DMS79 (cell line): ENCODE results near the gene TBCE.

Experiments
- DNase-seq: peaks from one replicate; lab custom pipeline; 2025; lab: John Stamatoyannopoulos, UW

TBCE gene

GRCh38 chr1:235410467-235410866 is 43.2 kb downstream of the TBCE start:
- no peak for DNase-seq

GRCh38 chr1:235411489-235412486 is 44.6 kb downstream of the TBCE start:
- DNase-seq, result no peak

- peak; percentile 7 for DNase-seq
Observed at GRCh38 chr1:235415008-235415904, 48.0 kb downstream of the TBCE start.

DNA sequence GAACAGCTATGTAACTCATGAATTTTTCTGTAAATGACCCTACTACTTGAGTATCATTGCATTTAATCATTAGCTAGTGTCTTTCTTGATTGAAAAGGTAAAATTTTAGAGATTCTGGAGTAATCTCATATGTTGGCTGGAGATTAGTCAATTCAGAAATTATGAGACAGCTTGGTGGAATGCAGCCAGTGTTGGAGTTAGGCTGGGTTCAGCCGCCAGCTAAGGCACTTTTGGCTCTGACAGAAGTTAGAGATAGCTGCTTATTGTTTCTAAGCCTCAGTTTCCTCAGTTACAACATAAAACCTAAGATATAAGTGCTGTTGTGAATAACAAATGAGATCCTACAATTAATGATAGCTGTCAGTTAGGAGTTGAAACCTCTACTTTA is 49.4 kb downstream of the TBCE start:
- no peak for DNase-seq

DNA sequence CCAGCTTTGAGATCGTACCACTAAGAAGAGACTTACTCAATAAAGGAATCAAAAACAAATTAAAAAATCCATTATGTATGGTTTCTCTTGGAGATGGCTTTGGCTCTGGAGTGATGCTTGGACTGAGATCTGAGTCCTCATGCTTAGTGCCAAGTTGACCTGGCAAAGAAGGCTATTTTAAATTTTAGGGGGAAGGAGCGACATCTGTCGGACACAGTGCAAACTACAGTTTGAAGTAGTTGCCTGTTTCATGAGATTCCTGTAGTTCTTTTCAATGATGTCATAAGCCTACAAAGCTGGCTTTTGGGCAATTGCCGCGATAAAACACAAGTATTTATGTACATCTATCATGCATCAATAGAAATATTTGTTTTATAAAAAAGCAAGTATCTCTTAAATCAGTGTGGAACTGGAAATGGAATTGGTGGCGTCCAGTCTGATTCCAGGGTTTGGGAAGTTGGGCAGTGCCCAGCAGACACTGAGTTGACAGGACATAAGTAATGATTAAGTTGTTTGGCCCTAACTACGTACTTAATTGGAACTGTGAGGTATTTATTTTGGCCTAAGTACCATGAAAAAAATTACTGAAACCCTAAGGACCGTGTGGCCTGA is 50.0 kb downstream of the TBCE start:
- DNase-seq, result peak; percentile 9

- no peak for DNase-seq
Observed at GRCh38 chr1:235421751-235422150, 54.5 kb downstream of the TBCE start.

GRCh38 chr1:235423214-235423652 is 56.0 kb downstream of the TBCE start:
- DNase-seq, result no peak

- DNase-seq, result peak; percentile 5
Observed at GRCh38 chr1:235424092-235424491, 56.9 kb downstream of the TBCE start.

- DNase-seq, result no peak
Observed at GRCh38 chr1:235425357-235425756, 58.1 kb downstream of the TBCE start.

GRCh38 chr1:235426143-235426542 is 58.9 kb downstream of the TBCE start:
- no peak for DNase-seq

DNA sequence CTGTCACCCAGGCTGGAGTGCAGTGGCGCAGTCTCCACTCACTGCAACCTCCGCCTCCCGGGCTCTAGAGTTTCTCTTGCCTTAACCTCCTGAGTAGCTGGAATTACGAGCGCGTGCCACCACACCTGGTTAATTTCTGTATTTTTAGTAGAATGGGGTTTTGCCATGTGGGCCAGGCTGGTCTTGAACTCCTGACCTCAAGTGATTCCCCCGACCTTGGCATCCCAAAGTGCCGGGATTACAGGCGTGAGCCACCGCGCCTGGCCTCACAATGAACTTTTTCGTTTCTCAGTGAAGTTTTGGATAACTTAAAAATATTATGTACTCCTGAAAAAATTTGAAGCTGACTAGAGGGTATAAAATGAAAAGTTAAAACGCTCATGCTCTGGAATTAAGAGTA is 59.5 kb downstream of the TBCE start:
- DNase-seq, result no peak

GRCh38 chr1:235427447-235427846 is 60.2 kb downstream of the TBCE start:
- DNase-seq, result no peak

DNA sequence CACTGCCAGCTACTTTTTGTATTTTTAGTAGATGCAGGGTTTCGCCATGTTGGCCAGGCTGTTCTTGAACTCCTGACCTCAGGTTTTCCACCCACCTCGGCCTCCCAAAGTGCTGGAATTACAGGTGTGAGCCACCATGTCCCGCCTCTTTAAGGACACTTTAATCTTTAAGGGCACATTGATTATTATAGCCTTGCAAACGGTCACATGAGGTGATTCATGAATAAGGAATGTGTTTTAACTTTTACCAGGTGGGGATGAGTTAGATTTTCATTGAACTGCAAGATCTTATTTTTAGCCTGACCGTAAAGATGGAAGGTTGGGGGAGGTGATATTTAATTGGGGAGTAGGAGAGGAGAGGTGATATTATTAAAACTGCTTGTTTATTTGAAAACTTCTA is 61.9 kb downstream of the TBCE start:
- no peak for DNase-seq

- no peak for DNase-seq
Observed at GRCh38 chr1:235430991-235431390, 63.8 kb downstream of the TBCE start.

DNA sequence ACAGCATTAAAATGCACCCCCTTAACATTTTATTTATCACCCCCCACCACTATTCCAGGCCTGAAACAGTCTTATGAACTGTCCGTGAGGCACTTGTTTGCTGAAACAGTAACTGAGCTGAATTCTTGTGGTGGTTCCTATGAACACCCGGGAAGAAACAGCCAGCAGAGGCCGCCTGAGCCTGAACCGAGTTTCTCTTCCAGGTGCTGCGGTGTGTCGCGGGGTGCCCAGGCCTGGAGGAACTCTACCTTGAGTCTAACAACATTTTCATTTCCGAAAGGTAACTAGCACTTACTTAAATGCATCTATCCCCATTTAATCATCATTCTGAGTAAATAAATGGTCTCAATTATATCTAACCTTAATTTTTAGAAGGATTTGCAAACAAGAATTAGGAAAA is 66.8 kb downstream of the TBCE start:
- no peak for DNase-seq

DNA sequence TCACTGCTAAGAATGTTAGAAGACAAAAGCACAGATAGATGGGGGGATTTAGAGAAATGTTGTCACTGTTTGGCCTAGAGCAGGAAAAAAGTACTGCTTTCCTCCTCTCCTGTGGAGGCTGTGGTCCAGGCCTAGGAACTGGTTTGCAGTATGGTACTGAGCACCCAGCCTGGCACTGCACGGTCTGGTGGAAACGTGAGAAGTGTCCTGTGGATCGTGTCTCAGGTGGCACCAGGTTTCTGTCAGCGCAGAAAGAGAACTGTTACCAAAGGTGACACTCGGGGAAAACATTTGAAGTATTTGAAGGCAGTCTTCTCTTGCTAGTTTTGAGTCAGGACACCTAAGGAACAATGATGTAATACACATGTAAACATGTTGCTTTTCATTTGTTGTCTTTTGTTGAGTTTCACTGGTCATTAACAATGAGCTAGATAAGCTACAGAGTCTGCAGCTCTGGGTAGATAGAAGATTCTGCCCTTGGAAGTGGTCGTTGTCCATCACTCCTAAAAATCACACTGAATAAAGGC is 74.0 kb downstream of the TBCE start:
- DNase-seq, result no peak

- DNase-seq, result no peak
Observed at GRCh38 chr1:235442788-235443429, 75.7 kb downstream of the TBCE start.

GRCh38 chr1:235448616-235449015 is 81.4 kb downstream of the TBCE start:
- DNase-seq, result no peak

DNA sequence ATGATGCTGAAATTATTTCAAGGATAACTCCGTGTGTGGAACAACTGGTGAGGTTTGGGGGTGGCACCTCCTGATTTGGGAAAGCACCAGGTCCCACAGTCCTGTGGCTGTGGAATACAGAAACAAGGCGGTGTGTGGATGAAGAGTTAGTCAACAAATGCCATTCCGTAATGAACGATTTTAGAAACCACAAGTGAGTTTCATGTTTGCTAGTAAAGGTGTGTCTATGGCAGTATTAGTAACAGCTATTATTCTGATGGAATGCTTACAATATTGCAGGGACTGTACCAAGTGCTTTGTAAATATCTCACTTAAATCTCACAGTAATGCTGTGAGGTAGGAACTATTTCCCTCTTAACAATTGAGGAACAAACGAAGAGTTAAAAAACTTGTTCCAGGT is 83.2 kb downstream of the TBCE start:
- DNase-seq, result no peak

DNA sequence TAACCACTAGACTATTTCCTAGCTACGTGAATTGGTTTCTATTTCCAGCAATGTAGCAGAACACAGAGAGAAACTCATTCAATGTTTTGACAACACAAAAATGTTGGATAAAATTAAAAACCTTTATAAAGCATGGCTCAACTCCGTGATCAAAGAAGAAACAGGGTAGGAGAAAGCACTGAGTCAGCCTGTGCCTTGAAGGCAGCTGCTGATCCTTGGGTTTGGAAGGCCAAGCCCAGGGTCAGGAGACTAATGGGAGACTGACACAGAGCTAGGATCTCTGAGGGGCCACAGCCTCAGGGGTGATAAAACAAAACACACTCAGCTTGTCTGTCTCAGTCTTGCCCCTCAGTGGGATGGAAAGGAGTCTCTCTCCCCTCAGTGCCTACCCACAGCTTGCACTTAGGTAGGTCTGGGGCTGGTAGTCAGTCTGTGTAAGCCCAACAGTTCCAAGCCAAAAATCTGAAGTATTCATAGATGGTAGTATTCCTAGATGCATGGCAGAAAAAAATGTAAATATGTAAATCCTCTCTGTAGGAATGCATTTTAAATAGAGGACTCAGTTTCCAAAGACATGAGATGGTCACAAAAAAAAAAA is 83.8 kb downstream of the TBCE start:
- no peak for DNase-seq

GRCh38 chr1:235454021-235454420 is 86.8 kb downstream of the TBCE start:
- no peak for DNase-seq
